ENCODE results near the gene HDAC7. TPM values are rescaled to one million over a fixed set of nuclear protein-coding genes. Genes with fewer than 3 reads are reported as not detected.

HDAC7 gene
- total and polyA plus RNA-seq, 2 of the 13 experiments (the other 11 are each of a cell fraction or from before 2014, with no cell fraction given), result 4.6 to 10.8 TPM

DNA sequence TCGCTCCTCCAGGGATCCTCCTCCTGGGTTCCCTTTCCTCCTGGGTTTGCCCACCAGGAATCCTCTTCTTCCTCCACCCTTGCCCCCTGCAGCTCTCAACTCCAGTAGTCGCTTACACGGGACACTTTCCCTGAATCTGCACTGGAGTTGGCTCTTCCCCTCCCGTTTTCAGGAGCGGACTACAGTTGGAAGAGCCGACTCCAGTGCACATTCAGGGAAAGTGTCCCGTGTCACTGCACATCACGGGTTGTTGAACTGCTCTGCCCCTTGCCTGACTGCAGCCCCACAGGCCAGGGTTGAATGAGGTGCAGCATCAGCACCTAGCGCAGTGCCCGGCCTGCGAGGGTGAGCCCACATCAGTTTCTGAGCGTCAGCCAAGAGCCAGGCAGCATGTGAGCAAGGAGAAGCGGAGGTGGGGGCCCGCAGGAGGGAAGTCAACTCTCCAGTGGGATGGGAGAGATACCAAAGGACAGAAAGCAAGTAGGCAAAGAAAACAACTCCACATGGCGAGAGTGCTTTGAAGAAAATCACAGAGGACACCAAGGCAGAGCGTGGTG lies 74.1 kb downstream of the HDAC7 start:
- 16% methylated on average over 16 of the region's 16 CpGs for WGBS (ENCODE audit: low lambda C conversion rate)

More for the DNA sequence above, 74.1 kb downstream of the HDAC7 start:
- no peak for DNase-seq (ENCODE audit: low spot score)
- Histone ChIP-seq H3K79me2 (ENCODE audit: insufficient read depth, low read length) (no peaks in the 10 kb centered on the region), H3K27me3 (ENCODE audit: control insufficient read depth in 1 of 2, insufficient read depth in 2 of 2, low read length in 2 of 2) (peaks cover 19 to 64% of the 10 kb centered on the region in 2 experiments; a peak in 4 of 5 replicates), H3K4me3 (replicated peaks in 1 of 3; ENCODE audit: insufficient read depth in 1 of 3, low read depth in 2 of 3, low read length in 3 of 3) (no peak overlapping the region), H3K27ac (ENCODE audit: extremely low read length, insufficient read depth, low read length) (no peak overlapping the region), H4K20me1 (ENCODE audit: insufficient read depth, low read length) (no peaks in the 10 kb centered on the region), H3K9me3 (ENCODE audit: low read length) (no peaks in the 10 kb centered on the region), H3K4me2 (ENCODE audit: low read depth, low read length) (no peak overlapping the region), H3K9ac (ENCODE audit: insufficient read depth, low read depth, low read length) (no peak overlapping the region), H3K4me1 (ENCODE audit: insufficient read depth, low read length) (peaks cover 20% of the 10 kb centered on the region), H2AFZ (ENCODE audit: low read length) (no peak overlapping the region), H3K36me3 (replicated peaks in 1 of 2; ENCODE audit: control insufficient read depth in 1 of 2, insufficient read depth in 2 of 2, low read length in 2 of 2) (no peaks in the 10 kb centered on the region)
- in situ Hi-C loops (cut with HindIII; ENCODE audit: extremely low pct_ligation_motif_present, low pct_unique_long_range_greater_than_20kb) (no loop called here), intact Hi-C loops (cut with micrococcal nuclease; ENCODE audit: unreplicated experiment) (no loop called here)
- ATAC-seq, result no peak
- CTCF ChIA-PET (ENCODE audit: low intra/inter-chr PET ratio, low total read pairs), result interaction anchor here (0.7 to 2.0 kb wide), 2 partner anchors 22 to 34 kb away, joined by 4 to 15 read pairs; no protein-coding TSS in a partner anchor
- no TSS peak for BruUV-seq (replicated peaks)
- TF ChIP-seq ZNF501 (CRISPR knock-in tag; IDR thresholded peaks at IDR 0.05) (no peak), ZC3H13 (CRISPR knock-in tag; IDR thresholded peaks at IDR 0.05) (no peak), SSRP1 (CRISPR knock-in tag; IDR thresholded peaks at IDR 0.05) (no peak), ZNF850 (CRISPR knock-in tag; conservative IDR thresholded peaks at IDR 0.05) (no peak)
- TF ChIP-seq, protein P1, sequence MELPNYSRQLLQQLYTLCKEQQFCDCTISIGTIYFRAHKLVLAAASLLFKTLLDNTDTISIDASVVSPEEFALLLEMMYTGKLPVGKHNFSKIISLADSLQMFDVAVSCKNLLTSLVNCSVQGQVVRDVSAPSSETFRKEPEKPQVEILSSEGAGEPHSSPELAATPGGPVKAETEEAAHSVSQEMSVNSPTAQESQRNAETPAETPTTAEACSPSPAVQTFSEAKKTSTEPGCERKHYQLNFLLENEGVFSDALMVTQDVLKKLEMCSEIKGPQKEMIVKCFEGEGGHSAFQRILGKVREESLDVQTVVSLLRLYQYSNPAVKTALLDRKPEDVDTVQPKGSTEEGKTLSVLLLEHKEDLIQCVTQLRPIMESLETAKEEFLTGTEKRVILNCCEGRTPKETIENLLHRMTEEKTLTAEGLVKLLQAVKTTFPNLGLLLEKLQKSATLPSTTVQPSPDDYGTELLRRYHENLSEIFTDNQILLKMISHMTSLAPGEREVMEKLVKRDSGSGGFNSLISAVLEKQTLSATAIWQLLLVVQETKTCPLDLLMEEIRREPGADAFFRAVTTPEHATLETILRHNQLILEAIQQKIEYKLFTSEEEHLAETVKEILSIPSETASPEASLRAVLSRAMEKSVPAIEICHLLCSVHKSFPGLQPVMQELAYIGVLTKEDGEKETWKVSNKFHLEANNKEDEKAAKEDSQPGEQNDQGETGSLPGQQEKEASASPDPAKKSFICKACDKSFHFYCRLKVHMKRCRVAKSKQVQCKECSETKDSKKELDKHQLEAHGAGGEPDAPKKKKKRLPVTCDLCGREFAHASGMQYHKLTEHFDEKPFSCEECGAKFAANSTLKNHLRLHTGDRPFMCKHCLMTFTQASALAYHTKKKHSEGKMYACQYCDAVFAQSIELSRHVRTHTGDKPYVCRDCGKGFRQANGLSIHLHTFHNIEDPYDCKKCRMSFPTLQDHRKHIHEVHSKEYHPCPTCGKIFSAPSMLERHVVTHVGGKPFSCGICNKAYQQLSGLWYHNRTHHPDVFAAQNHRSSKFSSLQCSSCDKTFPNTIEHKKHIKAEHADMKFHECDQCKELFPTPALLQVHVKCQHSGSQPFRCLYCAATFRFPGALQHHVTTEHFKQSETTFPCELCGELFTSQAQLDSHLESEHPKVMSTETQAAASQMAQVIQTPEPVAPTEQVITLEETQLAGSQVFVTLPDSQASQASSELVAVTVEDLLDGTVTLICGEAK (IDR thresholded peaks at IDR 0.05), result no peak
- TF ChIP-seq, protein P1 (CRISPR knock-in tag; IDR thresholded peaks at IDR 0.05), result no peak
- POLR2A ChIA-PET, result no interaction called here
- no peak for FAIRE-seq

Measured in HepG2 (cell line).